Measurements from ENCODE around the gene TBX2.
A peak's percentile ranks its signal among the peaks of the same experiment; 100 is the strongest.

TBX2 gene

GRCh38 chr17:61403801-61404662 lies 4.4 kb downstream of the TBX2 start:
- DNase-seq, result no peak

DNA sequence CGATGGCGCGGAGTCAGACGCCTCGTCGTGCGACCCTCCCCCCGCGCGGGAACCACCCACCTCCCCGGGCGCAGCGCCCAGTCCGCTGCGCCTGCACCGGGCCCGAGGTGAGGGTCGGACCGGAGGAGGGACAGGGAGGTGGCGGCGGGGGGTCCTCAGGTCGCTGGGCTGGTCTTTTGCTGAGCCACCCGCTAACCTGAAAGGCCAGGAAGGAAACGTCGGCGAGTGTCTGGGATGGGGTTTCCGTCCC lies 4.9 kb downstream of the TBX2 start:
- DNase-seq, result no peak

DNA sequence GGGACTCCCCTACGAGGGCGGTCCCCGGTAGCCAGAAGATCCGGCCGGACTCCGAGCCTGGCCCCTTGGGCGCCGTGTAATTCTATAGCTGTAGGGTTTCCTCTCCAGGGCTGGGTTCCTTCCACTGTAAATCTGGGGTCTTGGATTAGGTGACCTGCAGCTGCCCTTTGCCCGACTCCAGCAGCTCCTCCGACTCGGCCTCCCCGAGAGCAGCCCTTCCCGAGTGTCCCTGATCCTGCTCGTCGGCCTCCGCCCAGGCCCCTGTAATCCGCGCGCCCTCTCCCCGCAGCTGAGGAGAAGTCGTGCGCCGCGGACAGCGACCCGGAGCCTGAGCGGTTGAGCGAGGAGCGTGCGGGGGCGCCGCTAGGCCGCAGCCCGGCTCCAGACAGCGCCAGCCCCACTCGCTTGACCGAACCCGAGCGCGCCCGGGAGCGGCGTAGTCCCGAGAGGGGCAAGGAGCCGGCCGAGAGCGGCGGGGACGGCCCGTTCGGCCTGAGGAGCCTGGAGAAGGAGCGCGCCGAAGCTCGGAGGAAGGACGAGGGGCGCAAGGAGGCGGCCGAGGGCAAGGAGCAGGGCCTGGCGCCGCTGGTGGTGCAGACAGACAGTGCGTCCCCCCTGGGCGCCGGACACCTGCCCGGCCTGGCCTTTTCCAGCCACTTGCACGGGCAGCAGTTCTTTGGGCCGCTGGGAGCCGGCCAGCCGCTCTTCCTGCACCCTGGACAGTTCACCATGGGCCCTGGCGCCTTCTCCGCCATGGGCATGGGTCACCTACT lies 5.5 kb downstream of the TBX2 start:
- no peak for DNase-seq

DNA sequence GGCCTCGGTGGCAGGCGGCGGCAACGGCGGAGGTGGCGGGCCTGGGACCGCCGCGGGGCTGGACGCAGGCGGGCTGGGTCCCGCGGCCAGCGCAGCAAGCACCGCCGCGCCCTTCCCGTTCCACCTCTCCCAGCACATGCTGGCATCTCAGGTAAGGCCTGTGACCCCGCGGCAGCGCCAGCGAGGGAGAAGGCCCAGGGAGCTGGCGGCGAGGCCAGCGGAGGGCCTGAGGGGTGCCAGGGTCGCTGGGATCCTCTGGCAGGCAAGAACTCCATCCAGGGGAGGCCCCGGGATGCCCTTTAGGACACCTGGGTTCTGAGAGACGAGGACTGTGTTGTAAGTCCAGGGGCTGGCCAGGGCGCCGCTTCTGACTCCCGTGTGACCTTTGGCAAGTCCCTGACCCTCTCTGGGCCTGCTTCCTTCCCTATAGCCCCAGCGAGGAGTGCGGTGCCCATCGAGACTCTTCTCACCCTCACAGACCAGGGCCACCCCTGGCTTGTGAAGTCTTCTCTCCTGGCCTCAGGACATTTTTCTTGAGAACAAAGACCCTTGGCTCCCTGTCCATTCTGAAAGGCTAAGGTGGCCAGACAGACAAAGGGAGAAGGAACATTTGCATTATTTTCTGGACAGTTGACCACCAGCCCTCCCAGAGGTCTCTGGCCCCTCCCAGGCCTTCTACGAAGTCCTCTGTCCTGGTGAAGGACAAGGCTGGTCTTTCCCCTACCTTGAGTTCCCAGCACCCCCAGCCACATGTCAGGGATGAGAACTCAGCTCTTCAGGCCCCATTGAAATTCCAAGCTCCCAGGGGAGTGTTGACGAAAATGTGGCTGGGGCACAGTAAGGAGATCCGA lies 6.3 kb downstream of the TBX2 start:
- no peak for DNase-seq

- no peak for DNase-seq
Observed at GRCh38 chr17:61406537-61406845, 6.8 kb downstream of the TBX2 start.

DNA sequence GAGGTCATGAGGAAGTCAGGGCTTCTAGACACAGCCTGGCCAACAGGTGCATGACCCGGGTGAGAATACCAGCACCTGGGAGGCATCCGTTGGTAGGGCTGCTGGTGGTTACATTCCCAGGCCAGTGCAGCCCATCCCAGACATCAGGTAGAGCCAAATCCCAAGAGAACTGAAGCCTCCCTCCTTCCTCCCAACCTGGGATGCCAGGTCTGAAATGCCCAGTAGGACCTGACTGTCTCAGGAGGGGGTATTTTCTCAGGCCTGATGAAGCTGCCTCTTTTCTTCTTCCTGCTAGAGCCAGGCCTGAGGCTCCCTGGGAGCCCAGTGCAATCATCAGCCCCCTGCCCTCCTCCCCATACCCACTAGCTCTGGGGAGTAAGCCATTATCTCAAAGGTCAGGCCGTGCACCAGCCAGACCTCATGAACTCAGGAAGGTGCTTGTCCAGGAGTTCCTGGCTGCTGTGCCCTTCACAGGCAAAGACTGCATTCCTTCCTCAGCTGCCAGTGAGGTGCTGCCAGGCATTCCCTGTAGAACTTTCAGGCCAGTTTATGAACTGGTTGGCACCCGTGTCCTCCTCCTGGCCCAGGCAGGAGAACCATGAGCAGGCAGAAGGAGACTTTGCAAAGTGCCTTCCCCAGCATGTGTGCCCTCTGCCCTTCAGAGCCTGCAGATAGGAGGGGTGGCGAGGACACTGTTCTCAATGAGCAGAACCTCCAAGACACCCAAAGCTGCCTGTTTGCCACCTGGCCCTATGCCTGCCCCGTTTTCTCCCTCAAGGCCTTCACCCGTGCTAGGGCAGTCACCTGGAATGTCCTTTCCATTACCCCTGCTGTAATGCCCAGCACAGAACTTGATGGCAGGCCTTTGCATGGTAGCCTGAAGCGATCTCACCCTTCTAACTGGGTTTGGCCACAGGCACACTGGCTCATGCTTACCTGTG lies 7.6 kb downstream of the TBX2 start:
- DNase-seq, result no peak

DNA sequence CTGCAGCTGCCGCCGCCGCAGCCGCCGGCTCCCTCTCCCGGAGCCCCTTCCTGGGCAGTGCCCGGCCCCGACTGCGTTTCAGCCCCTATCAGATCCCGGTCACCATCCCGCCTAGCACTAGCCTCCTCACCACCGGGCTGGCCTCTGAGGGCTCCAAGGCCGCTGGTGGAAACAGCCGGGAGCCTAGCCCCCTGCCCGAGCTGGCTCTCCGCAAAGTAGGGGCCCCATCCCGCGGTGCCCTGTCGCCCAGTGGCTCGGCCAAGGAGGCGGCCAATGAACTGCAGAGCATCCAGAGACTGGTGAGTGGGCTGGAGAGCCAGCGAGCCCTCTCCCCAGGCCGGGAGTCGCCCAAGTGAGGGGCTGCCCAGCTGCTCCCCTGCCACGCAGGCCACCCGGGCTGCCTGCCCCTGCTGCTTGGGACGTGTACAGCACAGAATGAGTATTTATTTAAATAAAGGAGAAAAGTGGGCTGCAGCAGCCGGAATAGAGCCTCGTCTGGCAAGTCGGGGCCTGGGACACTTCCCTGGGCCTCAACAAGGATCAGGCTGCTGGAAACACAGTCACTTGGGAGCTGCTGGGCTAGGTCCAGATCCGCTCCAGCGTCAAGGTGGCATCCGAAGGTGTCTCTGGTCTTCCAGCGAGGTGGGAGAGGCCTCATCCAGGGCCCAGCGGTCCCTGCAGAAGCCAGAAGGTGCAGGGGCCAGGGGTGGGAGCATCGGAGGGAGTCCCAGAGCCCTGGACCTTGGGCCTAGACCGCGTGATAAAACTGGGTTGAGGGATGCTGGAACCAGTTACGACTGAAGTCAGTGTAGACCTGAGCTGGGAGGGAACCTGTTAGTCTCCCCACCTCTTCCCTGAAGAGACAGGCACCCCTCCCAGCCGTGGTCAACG lies 8.8 kb downstream of the TBX2 start:
- DNase-seq, result no peak

GRCh38 chr17:61409301-61410112 lies 9.9 kb downstream of the TBX2 start:
- peak; percentile 45 to 84 for DNase-seq

DNA sequence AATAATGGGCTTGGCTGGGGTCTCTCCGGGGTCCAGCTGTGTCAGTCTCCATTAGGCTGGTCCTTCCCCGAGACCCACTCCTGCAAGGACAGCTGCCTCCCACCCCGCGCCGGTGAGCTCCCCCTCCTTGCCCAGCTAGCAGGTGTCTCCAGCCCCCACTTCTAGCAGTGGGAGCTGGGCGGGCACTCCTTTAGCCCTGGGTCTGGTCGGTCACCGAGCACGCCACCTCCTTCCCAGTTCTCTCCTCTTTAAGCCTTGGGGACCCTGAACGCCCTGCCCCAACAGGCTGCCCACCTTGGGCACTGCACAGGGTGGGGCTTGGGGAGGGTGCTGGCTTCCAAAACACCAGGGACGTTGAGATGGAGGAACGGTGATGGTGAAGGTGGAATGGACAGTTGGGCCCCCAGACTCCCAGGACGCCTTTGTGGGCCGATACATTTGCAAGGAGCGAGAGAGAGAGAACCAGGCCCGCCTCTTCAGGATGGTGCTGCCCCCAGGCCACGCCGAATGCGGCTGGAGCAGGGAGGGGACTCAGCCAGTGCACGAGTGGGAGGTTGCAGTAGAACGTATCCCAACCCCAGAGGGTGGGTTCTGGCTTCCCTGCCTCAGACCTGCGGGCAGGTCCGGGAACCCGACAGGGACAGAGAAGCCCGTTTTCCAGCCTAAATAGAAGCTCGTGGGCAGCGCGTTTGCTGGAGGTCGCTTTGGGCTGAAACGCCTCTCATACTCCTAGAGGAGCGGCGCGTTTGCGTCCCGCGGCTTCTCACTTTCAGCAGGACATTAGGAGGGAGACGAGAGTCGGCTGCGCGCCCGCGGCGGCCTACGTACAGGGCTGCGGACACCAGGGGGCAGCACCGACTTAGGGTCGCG lies 10.7 kb downstream of the TBX2 start:
- DNase-seq, result peak; percentile 79 to 89

DNA sequence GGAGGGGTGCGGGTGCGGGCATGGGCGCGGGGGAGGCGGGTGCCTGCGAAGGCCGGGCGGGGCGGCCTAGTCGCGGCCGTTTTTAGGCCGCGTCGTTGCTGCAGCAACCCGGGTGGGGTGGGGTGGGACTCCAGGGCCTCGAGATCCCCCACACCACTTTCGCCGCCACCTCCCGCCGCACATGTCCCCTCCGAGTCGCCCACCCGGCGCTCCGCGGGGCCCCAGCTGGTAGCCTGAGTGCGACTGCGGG lies 11.3 kb downstream of the TBX2 start:
- no peak for DNase-seq

GRCh38 chr17:61411261-61412142 lies 11.9 kb downstream of the TBX2 start:
- peak; percentile 73 to 83 for DNase-seq

- peak; percentile 82 to 91 for DNase-seq
Observed at GRCh38 chr17:61412143-61412859, 12.7 kb downstream of the TBX2 start.

DNA sequence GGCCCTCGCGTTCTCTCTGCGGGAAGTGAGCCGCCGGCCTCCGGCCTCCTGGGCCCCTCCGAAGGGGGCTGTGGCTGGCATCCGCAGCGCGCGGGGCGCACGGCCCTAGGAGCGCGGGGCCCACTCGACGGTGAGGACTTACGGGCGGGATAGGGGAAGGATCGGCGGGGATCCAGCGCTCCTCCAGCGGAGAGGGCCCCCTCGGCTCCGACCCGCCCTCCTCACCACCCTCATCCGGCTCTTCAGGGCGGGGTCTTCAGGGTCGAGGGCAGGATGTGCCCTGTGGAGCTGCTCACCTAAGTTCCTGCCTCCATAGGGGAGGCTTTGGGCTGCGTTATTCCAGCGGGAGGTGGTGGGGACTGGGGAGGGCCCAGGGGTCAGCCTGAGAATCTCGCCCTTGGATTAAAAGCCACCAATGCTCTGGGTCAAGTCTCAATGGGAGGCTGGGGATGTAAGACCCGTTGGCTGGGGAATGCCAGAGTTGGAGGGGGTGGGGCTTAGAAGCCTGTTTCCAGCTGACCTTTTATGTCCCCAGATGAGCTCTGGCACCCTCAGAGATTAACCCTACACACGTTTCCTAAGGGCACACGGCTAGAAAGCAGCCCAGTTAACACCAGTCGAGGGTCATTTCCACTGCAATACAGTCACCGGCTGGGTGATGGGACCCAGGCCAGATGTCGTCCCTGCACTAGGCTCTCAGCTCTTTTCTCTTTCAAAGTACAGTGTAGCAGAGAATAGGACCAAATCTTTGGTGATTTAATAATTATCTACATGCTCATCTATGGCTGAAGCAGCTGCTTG lies 13.4 kb downstream of the TBX2 start:
- no peak for DNase-seq

- no peak for DNase-seq
Observed at GRCh38 chr17:61413661-61414126, 14.1 kb downstream of the TBX2 start.

- DNase-seq, result no peak
Observed at GRCh38 chr17:61414141-61414935, 14.7 kb downstream of the TBX2 start.

- DNase-seq, result no peak
Observed at GRCh38 chr17:61414936-61415251, 15.3 kb downstream of the TBX2 start.
